Measurements from ENCODE around the gene VEZT.
"Not testable (repeated sequence)": the region's sequence is repeated elsewhere in the genome, so short reads cannot be mapped to it uniquely, and the experiment has no call there.

The VEZT gene

DNA sequence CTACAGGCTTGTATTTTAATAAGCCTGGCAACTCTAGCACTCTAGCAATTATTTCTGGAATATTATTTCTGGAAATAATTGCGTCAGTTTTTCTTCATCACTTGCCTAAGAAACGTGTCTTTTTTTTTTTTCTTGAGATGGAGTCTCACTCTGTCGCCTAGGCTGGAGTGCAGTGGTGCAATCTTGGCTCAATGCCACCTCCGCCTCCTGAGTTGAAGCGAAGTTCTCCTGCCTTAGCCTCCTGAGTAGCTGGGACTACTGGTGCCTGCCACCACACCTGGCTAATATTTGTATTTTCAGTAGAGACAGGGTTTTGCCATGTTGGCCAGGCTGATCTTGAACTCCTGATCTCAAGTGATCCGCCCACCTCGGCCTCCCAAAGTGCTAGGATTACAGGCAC is 106.6 kb downstream of the VEZT start:
- H3K9me3 ChIP-seq (ENCODE audit: low read length); H3K4me1 ChIP-seq (ENCODE audit: insufficient read depth, low read length); H3K27me3 ChIP-seq (ENCODE audit: insufficient read depth, low read length); H3K36me3 ChIP-seq (ENCODE audit: insufficient read depth, low read length); H3K4me3 ChIP-seq (ENCODE audit: low read length); H2AFZ ChIP-seq (ENCODE audit: low read depth, low read length): not testable (repeated sequence)

DNA sequence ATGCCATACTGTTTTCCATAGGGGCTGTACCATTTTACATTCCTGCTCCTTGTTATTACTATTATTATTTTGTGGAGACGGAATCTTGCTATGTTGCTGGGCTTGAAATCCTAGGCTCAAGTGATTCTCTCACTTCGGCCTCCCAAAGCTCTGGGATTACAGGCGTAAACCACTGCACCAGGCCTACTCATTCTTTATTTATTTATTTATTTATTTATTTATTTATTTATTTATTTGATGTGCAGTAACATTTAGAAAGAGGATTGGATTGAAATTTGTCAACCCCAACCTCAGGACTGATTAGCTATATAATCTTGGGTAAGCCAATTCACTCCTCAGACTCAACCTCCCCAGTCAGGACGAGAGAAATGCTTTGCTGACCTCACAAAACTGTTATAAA is 107.9 kb downstream of the VEZT start:
- H3K4me1 ChIP-seq (ENCODE audit: insufficient read depth, low read length), result no peaks in the 10 kb centered on the region
- no peak overlapping the region for H3K4me3 ChIP-seq (ENCODE audit: low read length)

DNA sequence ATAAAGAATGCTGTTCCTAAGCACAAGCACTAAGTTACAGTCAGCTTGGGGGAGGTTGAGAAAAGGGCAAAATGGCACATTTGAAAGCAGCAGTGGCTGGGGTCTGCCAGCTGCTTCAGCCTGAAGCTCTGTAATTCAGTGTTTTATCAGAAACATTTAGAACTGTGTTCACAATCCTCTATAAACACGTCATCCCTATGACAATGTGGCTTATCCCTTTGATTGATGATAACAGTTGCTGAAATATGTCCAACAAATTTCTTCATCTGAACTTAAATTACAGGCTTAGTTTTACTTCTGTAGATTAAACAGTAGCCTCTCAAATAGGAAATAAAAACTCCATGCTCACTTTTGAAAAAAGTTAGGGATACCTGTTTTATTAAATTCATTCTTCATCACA is 108.8 kb downstream of the VEZT start:
- H3K4me1 ChIP-seq (ENCODE audit: insufficient read depth, low read length), result no peaks in the 10 kb centered on the region
- no peaks in the 10 kb centered on the region for H3K27me3 ChIP-seq (ENCODE audit: insufficient read depth, low read length)
- no peak overlapping the region for H3K4me3 ChIP-seq (ENCODE audit: low read length)
- no peaks in the 10 kb centered on the region for H3K9me3 ChIP-seq (ENCODE audit: low read length)
- no peak overlapping the region for H2AFZ ChIP-seq (ENCODE audit: low read depth, low read length)
- H3K36me3 ChIP-seq (ENCODE audit: insufficient read depth, low read length), result no peaks in the 10 kb centered on the region

More for the DNA sequence above, 107.9 kb downstream of the VEZT start:
- no peaks in the 10 kb centered on the region for H3K27me3 ChIP-seq (ENCODE audit: insufficient read depth, low read length)
- H3K9me3 ChIP-seq (ENCODE audit: low read length), result no peaks in the 10 kb centered on the region
- no peaks in the 10 kb centered on the region for H3K36me3 ChIP-seq (ENCODE audit: insufficient read depth, low read length)
- no peak overlapping the region for H2AFZ ChIP-seq (ENCODE audit: low read depth, low read length)

DNA sequence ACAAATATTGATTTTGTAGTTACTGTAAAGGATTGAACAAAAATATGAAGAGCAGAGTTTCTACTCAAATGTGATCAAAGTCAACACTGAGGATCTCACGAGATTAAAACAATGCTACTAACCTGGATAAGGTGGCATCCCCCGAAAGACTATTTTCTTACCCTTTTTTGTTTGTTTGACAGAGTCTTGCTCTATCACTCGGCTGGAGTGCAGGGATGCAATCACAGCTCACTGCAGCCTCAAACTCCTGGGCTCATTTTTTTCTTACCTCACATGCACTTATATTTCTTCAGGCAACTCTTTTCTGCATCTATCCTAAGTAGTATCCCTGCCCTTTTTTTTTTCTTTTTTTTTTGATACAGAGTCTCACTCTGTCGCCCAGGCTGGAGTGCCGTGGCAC is 109.2 kb downstream of the VEZT start:
- H3K36me3 ChIP-seq (ENCODE audit: insufficient read depth, low read length), result no peaks in the 10 kb centered on the region

DNA sequence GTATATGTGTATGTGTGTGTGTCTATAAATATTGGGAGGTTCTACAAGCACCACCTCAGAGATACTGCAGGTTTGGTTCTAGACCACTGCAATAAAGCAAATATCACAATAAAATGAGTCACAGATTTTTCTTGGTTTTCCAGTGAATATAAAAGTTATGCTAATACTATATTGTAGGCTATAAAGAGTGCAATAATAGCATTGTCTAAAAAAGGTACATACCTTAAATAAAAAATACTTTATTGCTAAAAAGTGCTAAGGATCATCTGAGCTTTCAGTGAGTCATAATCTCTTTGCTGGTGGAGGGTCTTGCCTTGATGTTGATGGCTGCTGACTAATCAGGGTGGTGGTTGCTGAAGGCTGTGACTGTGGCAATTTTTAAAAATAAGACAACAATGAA is 111.1 kb downstream of the VEZT start:
- H3K4me3 ChIP-seq (ENCODE audit: low read length), result no peak overlapping the region
- H2AFZ ChIP-seq (ENCODE audit: low read depth, low read length), result no peak overlapping the region
- no peaks in the 10 kb centered on the region for H3K36me3 ChIP-seq (ENCODE audit: insufficient read depth, low read length)
- H3K9me3 ChIP-seq (ENCODE audit: low read length), result no peaks in the 10 kb centered on the region
- H3K27me3 ChIP-seq (ENCODE audit: insufficient read depth, low read length), result no peaks in the 10 kb centered on the region
- no peaks in the 10 kb centered on the region for H3K4me1 ChIP-seq (ENCODE audit: insufficient read depth, low read length)

More for the DNA sequence above, 109.2 kb downstream of the VEZT start:
- no peaks in the 10 kb centered on the region for H3K27me3 ChIP-seq (ENCODE audit: insufficient read depth, low read length)
- H3K9me3 ChIP-seq (ENCODE audit: low read length), result no peaks in the 10 kb centered on the region
- no peak overlapping the region for H3K4me3 ChIP-seq (ENCODE audit: low read length)
- H3K4me1 ChIP-seq (ENCODE audit: insufficient read depth, low read length), result no peaks in the 10 kb centered on the region
- no peak overlapping the region for H2AFZ ChIP-seq (ENCODE audit: low read depth, low read length)

DNA sequence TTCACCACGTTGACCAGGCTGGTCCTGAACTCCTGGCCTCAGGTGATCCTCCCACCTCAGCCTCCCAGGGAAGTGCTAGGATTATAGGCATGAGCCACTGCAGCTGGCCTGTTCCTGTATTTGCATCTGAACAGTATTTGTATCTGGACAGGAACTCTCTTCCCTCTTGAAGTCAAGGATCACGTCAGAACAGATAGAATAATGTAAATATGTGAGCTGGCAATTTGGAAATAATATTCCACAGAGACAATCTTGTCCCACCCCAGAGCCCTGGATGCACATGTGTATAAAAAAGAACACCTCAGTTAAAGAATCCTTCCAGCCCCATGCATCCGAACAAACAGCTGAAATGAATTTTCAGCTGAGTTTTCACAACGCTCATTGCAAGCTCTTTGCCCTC is 118.3 kb downstream of the VEZT start:
- Histone ChIP-seq H3K36me3 (ENCODE audit: insufficient read depth, low read length) (no peaks in the 10 kb centered on the region), H2AFZ (ENCODE audit: low read depth, low read length) (peak overlapping the region; percentile 97), H3K27me3 (ENCODE audit: insufficient read depth, low read length) (no peaks in the 10 kb centered on the region), H3K9me3 (ENCODE audit: low read length) (no peaks in the 10 kb centered on the region), H3K4me1 (ENCODE audit: insufficient read depth, low read length) (peaks cover 8% of the 10 kb centered on the region), H3K4me3 (ENCODE audit: low read length) (peak overlapping the region; percentile 44)

DNA sequence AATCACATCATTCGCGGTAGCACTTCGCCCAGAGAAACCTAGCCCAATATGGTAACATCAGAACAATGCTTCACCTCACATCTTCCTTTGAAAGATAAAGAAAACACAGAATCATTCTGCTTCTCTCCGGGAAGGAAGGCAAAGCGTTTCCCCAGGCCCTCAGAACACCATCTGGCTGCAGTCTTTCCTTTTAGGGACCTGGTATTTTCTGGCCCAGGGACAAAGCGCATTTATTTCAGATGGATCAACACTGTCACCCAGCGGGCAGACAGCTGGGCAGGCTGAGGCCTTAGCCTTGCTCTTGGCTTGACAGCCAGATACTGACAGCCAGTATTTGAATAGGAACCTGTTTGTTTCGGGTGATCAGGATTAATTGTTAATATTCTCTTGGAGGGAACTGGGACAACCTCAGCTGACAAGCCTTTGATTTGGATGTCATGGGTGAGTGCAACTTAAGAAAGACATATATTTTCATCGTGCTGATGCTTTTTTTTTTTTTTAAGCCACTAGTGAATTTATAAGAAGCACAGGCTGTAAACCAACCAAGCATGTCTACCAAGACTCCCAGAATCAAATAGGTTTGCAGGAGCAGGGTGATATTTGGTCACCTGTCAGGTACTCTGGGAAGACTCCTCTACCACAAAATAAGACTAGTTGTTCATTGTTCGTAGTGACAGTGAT is 118.9 kb downstream of the VEZT start:
- Histone ChIP-seq H3K4me1 (ENCODE audit: insufficient read depth, low read length) (peaks cover 8% of the 10 kb centered on the region), H2AFZ (ENCODE audit: low read depth, low read length) (peak overlapping the region; percentile 97), H3K9me3 (ENCODE audit: low read length) (no peaks in the 10 kb centered on the region), H3K27me3 (ENCODE audit: insufficient read depth, low read length) (no peaks in the 10 kb centered on the region), H3K4me3 (ENCODE audit: low read length) (peak overlapping the region; percentile 44), H3K36me3 (ENCODE audit: insufficient read depth, low read length) (no peaks in the 10 kb centered on the region)

DNA sequence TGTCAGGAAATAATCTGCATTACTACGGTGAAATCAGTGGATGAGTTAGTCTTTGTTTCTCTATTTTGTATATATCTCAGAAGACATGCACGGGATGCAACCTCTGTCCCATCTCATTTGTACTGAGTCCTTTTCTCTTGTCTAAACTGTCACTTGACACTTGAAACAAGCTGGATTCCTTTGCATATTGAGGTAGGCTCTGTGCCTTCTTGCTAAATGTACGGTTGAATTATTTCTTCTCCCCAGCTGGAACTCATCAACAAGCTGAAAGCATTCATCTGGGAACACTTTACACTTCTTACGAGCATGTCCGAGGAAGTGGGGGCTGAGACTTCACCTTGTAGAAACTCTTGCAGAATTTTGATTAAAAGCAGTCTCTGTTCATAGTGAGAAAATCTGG is 119.5 kb downstream of the VEZT start:
- Histone ChIP-seq H2AFZ (ENCODE audit: low read depth, low read length) (no peak overlapping the region), H3K27me3 (ENCODE audit: insufficient read depth, low read length) (no peaks in the 10 kb centered on the region), H3K36me3 (ENCODE audit: insufficient read depth, low read length) (no peaks in the 10 kb centered on the region), H3K4me1 (ENCODE audit: insufficient read depth, low read length) (peaks cover 8% of the 10 kb centered on the region), H3K9me3 (ENCODE audit: low read length) (no peaks in the 10 kb centered on the region), H3K4me3 (ENCODE audit: low read length) (no peak overlapping the region)

DNA sequence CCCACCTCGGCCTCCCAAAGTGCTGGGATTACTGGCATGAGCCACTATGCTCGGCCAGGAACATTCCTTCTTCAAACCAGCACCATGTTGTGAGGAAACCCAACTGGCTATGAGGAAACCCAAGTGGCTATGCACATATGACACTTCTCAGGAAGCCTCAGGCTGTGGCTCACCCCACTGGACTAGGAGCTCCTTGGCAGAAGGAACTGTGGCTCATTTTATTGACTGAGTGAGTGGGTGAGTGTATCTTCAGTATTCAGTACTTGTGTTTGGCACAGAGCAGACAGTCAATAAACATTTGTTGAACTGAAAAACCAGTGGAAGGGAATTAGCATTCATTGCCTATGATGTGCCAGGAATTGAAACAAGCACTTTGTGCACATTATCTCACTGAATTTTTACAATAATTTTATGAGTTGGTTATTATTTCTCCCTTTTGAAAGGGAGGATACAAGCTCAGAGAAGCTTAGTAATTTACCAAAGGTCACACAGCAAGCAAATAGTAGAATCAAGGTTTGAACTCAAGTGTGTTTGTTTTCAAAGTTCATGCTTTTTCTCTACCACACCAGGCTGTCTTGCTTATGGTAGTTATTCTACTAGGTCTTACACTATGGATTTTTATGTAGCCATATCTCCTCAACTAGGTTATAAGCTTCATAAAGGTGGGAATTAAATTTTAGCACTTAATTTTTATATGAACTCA is 121.6 kb downstream of the VEZT start:
- Histone ChIP-seq H3K4me3 (ENCODE audit: low read length) (no peak overlapping the region), H3K4me1 (ENCODE audit: insufficient read depth, low read length) (peaks cover 8% of the 10 kb centered on the region), H3K9me3 (ENCODE audit: low read length) (no peaks in the 10 kb centered on the region), H3K27me3 (ENCODE audit: insufficient read depth, low read length) (no peaks in the 10 kb centered on the region), H2AFZ (ENCODE audit: low read depth, low read length) (no peak overlapping the region), H3K36me3 (ENCODE audit: insufficient read depth, low read length) (no peaks in the 10 kb centered on the region)

DNA sequence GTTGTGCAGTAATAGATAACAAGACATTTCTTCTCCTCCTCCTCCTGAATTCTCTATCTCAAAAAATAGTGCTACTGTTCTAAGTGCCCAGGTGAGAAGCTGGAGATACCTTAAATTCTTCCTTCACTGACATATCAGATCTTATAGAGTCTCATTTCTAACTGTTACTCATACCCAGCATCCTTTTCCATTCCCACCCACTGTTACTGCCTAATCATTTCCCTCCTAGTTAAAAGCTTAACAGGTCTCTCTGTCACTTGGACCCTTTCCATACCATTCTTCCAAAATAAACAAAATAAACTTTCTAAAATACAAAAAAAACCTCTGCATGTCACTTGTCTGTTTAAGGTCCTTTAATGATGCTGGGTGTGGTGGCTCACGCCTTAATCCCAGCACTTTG is 124.4 kb downstream of the VEZT start:
- Histone ChIP-seq H3K4me1 (ENCODE audit: insufficient read depth, low read length) (peaks cover 5% of the 10 kb centered on the region), H3K4me3 (ENCODE audit: low read length) (no peak overlapping the region), H3K27me3 (ENCODE audit: insufficient read depth, low read length) (no peaks in the 10 kb centered on the region), H3K36me3 (ENCODE audit: insufficient read depth, low read length) (no peaks in the 10 kb centered on the region), H2AFZ (ENCODE audit: low read depth, low read length) (no peak overlapping the region), H3K9me3 (ENCODE audit: low read length) (no peaks in the 10 kb centered on the region)

DNA sequence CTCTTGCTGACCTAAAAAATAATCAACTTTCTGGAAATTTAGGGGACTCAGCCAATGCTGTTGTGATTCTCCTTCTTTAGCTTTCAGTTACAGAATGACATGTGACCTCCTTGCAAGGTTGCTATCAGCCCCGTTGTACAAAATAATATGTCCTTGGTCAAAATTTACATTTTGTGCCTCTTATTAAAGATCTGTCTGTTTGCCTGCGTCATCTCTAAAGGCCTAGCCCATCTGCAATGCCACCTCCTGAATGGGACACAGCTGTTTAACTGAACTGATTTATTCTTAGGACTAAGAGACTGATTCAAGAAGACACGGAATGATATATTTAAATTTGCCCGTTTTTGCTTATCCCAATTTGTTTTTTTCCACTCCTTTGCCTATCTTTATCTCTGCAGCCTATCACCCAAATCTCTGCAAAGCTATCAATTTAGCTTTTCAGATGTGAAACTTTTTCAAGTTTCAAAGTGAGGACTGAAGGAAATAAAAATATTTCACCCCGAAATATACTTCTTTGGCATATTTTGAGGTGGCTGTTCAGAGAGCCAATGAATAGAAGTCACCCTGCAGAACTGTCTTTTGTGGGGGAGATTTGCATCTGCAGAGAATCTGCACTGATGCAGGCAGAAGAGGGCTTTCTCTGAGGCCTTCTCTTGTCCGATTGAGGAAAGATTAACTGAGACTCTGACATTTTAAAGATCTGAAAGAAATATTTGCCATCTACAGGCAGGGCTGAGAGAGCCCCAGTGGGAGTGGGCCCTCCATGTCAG is 126.0 kb downstream of the VEZT start:
- H3K4me3 ChIP-seq (ENCODE audit: low read length), result no peak overlapping the region
- no peaks in the 10 kb centered on the region for H3K4me1 ChIP-seq (ENCODE audit: insufficient read depth, low read length)
- H2AFZ ChIP-seq (ENCODE audit: low read depth, low read length), result no peak overlapping the region
- H3K36me3 ChIP-seq (ENCODE audit: insufficient read depth, low read length), result no peaks in the 10 kb centered on the region
- H3K9me3 ChIP-seq (ENCODE audit: low read length), result no peaks in the 10 kb centered on the region
- H3K27me3 ChIP-seq (ENCODE audit: insufficient read depth, low read length), result no peaks in the 10 kb centered on the region

DNA sequence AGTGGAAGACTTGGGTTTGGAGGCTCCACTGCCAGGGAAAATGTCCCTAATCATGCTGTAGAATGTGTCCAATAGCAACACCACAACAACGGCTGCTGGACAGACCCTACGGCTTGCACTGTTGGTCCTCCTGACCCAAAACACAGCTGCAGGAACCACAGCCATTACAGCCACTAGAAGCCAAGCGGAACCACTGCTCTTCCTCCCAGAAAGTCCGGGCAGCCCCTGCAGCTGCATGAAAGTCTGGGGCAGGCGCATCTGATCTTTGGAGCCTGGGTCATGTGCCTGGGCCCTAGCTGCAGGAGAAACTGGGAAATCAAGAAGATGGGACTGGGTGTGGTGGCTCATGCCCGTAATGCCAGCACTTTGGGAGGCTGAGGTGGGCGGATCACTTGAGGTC is 131.7 kb downstream of the VEZT start:
- H3K27me3 ChIP-seq (ENCODE audit: insufficient read depth, low read length), result no peaks in the 10 kb centered on the region
- H3K4me1 ChIP-seq (ENCODE audit: insufficient read depth, low read length), result no peaks in the 10 kb centered on the region
- H3K36me3 ChIP-seq (ENCODE audit: insufficient read depth, low read length), result no peaks in the 10 kb centered on the region

DNA sequence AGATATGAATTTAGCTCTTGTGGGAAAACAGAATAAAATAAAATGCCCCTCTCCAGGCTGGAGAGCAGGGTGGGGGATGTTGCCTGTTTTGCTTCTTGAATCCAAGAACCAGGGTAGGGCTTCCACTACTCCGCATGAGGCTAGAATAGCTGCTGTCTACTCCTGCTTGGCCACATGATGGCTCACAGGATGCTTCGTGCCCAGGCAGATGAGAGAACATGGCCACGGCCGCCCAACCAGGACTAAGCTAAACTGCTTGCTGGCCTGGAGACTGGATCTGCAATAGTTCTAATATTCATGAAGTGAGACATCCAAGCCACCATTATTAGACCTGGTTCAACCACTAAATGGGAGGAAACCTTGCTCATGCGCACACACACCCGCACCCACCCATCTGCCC is 134.1 kb downstream of the VEZT start:
- H3K4me1 ChIP-seq (ENCODE audit: insufficient read depth, low read length), result no peaks in the 10 kb centered on the region
- no peaks in the 10 kb centered on the region for H3K27me3 ChIP-seq (ENCODE audit: insufficient read depth, low read length)
- no peak overlapping the region for H2AFZ ChIP-seq (ENCODE audit: low read depth, low read length)
- H3K36me3 ChIP-seq (ENCODE audit: insufficient read depth, low read length), result no peaks in the 10 kb centered on the region
- no peak overlapping the region for H3K4me3 ChIP-seq (ENCODE audit: low read length)
- no peaks in the 10 kb centered on the region for H3K9me3 ChIP-seq (ENCODE audit: low read length)

More for the DNA sequence above, 131.7 kb downstream of the VEZT start:
- H2AFZ ChIP-seq (ENCODE audit: low read depth, low read length), result no peak overlapping the region
- no peak overlapping the region for H3K4me3 ChIP-seq (ENCODE audit: low read length)
- no peaks in the 10 kb centered on the region for H3K9me3 ChIP-seq (ENCODE audit: low read length)

Measured in neuron (in vitro differentiated cells).